DND-41 (cell line): ENCODE results near the gene PLEKHA5.

Experiments
- EZH2 ChIP-seq: IDR thresholded peaks from 3 replicates; pipeline ENCODE4 v1.6.1; 2012; ENCODE audit warnings: borderline replicate concordance, low read depth, mild to moderate bottlenecking, moderate library complexity, low read length, inconsistent platforms; ENCODE audit not compliant: severe bottlenecking
- TF ChIP-seq, protein P1 (sequence below): IDR thresholded peaks from 2 replicates; pipeline ENCODE4 v1.5.1; 2012; ENCODE audit warnings: borderline replicate concordance, low read length, moderate library complexity, mild to moderate bottlenecking; ENCODE audit not compliant: poor library complexity, severe bottlenecking; ENCODE audit errors: extremely low read depth

DNA sequence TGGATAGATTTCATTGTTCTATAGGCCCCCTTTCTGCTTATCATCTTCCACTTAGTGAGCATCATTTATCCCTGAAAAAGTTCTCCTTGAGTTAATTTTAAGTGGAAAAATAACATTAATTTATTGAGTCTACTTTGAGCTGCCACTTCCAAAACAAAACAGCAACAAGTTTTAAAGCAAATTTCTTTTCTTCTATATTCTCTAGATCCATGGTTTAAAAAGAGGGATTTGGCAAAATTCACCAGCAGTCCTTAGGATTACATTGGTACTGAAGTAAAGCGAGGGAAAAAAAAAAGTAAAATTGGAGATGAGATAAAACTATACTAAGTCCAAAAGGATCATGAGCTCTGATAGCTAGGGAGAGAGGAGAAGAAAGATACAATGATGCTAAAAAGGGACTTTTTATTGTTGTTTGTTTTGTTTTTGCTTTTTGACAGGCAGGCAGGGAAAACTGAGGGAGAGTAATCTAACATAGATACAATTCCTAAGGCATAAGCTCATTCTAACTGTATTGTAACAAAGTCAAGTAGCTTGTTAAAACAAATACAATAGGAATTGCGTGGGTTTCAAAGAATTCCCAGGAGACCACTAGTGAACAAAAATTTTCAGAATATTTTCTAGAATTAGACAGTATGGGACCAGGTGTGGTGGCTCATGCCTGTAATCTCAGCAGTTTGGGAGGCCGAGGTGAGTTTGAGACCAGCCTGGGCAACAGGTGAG lies 19.2 kb upstream of the PLEKHA5 start:
- TF ChIP-seq, protein P1, sequence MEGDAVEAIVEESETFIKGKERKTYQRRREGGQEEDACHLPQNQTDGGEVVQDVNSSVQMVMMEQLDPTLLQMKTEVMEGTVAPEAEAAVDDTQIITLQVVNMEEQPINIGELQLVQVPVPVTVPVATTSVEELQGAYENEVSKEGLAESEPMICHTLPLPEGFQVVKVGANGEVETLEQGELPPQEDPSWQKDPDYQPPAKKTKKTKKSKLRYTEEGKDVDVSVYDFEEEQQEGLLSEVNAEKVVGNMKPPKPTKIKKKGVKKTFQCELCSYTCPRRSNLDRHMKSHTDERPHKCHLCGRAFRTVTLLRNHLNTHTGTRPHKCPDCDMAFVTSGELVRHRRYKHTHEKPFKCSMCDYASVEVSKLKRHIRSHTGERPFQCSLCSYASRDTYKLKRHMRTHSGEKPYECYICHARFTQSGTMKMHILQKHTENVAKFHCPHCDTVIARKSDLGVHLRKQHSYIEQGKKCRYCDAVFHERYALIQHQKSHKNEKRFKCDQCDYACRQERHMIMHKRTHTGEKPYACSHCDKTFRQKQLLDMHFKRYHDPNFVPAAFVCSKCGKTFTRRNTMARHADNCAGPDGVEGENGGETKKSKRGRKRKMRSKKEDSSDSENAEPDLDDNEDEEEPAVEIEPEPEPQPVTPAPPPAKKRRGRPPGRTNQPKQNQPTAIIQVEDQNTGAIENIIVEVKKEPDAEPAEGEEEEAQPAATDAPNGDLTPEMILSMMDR: no peak
- no peak for TF ChIP-seq EZH2
